Middle frontal gyrus (tissue), 1 donor: ENCODE data around the gene SCAF1.
A peak's percentile ranks its signal among the peaks of the same experiment; 100 is the strongest.

Experiments used
- DNase-seq: peaks from one replicate; pipeline ENCODE4 v3.0.0-alpha.2; 2015; ENCODE audit warnings: low spot score; ENCODE audit errors: extremely low spot score

SCAF1 gene

GRCh38 chr19:49643466-49643865 is 1.5 kb downstream of the SCAF1 start:
- DNase-seq, result no peak

DNA sequence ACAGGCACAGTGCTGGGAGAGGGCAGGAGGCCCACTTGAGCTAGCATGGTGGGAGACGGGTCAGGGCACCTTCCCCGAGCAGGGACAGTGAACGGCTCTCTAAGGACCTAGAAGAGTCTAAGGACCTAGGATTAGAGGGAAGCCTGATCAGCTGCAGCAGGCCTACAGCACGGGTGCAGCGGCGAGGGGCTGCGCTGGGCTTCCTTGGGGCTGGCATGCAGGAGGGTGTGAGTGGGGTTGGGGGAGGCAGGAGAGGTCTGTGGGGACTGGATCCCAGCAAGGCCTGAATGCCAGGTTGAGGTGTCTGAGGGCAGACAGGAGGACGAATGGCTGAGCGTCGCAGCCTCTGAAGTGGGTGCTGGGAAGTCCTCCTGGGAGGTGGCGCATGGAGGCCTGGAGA is 3.6 kb downstream of the SCAF1 start:
- DNase-seq, result no peak

GRCh38 chr19:49645995-49646394 is 4.0 kb downstream of the SCAF1 start:
- DNase-seq, result no peak

DNA sequence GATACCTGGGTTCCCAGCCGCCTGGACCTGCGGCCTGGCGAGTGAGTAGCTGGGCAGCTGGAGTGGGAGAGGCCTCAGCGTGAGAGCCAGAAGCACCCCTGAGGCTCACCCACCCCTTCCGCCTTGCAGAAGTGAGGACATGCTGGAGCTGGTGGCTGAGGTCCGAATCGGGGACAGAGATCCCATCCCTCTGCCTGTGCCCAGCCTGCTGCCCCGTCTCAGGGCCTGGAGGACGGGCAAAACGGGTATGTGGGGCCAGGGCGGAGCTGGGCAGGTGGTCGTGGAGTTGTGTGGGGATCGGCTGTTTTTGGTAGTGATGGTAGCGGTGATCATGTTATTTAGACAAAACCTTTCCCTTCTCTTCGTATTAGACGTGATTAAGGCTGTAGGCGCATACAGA is 4.6 kb downstream of the SCAF1 start:
- no peak for DNase-seq

DNA sequence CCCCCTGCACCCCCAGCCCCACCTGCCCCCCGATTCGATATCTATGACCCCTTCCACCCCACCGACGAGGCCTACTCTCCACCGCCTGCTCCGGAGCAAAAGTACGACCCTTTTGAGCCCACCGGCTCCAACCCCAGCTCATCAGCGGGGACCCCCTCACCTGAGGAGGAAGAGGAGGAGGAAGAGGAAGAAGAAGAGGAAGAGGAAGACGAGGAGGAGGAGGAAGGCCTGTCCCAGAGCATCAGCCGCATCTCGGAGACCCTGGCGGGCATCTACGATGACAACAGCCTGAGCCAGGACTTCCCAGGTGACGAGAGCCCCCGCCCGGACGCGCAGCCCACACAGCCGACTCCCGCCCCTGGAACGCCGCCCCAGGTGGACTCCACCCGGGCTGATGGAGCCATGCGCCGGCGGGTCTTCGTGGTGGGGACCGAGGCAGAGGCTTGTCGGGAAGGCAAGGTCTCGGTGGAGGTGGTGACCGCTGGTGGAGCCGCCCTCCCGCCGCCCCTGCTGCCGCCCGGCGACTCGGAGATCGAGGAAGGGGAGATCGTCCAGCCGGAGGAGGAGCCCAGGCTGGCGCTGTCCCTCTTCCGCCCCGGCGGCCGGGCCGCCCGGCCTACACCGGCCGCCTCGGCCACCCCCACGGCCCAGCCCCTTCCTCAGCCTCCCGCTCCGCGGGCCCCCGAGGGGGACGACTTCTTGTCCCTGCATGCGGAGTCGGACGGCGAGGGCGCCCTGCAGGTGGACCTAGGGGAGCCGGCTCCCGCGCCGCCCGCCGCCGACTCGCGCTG is 9.2 kb downstream of the SCAF1 start:
- DNase-seq, result no peak

DNA sequence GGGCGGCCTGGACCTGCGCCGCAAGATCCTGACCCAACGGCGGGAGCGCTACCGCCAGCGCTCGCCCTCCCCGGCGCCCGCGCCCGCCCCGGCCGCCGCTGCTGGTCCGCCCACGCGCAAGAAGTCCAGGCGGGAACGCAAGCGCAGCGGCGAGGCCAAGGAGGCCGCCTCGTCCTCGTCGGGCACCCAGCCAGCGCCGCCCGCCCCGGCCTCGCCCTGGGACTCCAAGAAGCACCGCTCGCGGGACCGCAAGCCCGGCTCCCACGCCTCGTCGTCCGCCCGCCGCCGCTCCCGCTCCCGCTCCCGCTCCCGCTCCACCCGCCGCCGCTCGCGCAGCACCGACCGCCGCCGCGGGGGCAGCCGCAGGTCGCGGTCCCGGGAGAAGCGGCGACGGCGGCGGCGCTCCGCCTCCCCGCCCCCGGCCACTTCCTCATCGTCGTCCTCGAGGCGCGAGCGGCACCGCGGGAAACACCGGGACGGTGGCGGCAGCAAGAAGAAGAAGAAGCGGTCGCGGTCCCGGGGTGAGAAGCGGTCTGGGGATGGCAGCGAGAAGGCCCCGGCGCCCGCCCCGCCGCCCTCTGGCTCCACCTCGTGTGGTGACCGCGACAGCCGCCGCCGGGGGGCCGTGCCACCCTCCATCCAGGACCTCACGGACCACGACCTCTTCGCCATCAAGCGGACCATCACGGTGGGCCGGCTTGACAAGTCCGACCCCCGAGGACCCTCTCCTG is 10.0 kb downstream of the SCAF1 start:
- no peak for DNase-seq

DNA sequence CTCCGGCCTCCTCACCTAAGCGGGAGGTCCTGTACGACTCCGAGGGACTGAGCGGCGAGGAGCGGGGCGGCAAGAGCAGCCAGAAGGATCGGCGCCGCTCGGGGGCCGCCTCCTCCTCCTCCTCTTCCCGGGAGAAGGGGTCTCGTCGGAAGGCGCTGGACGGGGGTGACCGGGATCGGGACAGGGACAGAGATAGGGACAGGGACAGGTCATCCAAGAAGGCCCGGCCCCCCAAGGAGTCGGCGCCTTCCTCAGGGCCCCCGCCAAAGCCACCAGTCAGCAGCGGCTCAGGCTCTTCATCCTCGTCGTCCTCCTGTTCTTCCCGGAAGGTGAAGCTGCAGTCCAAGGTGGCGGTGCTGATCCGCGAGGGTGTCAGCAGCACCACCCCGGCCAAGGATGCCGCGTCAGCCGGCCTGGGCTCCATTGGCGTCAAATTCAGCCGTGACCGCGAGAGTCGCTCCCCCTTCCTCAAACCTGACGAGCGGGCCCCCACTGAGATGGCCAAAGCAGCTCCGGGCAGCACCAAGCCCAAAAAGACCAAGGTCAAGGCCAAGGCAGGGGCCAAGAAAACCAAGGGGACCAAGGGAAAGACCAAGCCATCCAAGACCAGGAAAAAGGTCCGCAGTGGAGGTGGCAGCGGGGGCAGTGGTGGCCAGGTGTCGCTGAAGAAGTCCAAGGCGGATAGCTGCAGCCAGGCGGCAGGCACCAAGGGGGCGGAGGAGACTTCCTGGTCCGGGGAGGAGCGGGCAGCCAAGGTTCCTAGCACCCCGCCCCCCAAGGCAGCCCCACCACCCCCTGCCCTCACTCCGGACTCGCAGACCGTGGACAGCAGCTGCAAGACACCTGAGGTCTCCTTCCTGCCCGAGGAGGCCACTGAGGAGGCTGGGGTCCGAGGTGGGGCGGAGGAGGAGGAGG is 10.8 kb downstream of the SCAF1 start:
- no peak for DNase-seq

DNA sequence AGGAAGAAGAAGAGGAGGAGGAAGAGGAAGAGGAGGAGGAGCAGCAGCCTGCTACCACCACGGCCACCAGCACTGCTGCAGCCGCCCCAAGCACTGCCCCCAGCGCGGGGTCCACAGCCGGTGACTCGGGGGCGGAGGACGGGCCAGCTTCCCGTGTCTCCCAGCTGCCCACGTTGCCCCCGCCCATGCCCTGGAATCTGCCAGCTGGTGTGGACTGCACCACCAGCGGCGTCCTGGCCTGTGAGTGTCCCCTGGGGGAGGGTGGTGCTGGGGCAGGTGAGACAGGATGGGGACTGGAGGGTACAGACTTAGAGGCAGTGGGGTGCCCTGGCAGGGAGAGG is 11.4 kb downstream of the SCAF1 start:
- DNase-seq, result no peak

- DNase-seq, result no peak
These were observed 12.6 kb downstream of the SCAF1 start for GRCh38 chr19:49654581-49654980.

GRCh38 chr19:49655570-49656455 is 13.8 kb downstream of the SCAF1 start:
- DNase-seq, result no peak

GRCh38 chr19:49656456-49657109 is 14.6 kb downstream of the SCAF1 start:
- no peak for DNase-seq

DNA sequence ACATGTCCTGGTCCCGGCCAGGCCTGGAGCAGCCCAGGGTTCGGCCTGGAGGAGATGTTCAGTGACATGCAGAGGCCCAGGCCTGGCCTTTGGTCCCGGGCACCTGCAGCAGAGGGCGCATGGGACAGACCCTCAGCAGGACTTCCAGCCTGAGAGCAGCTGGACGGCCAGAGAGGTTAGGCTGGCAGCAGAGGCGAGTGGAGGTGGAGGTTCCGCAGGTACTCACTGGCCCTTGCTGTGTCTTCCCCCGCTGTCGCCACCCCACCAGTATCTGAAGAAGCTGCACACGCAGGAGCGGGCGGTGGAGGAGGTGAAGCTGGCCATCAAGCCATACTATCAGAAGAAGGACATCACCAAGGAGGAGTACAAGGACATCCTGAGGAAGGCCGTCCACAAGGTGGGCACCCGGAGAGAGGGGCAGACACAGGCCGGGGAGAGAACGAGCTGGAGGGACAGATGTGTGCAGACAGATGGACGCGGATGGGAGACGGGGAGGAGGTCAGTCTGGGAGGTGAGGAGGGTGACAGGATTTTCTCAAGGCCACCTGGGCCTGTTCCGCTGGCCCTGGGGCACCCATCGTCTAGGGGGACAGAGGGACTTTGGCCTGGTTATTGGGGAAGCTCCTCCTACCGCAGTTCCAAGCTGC is 15.6 kb downstream of the SCAF1 start:
- DNase-seq, result no peak

DNA sequence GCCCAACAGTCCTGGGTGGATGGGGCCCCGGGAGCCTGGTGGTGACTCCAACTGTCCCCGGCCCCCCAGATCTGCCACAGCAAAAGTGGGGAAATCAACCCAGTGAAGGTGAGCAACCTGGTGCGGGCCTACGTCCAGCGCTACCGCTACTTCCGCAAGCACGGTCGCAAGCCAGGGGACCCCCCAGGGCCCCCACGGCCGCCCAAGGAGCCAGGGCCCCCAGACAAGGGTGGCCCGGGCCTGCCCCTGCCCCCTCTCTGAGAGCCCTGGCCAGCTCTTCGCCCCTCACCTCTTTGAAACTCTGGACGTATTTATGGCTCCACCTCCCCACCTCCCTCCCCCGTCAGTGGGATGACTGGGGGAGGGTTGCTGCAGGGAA is 16.1 kb downstream of the SCAF1 start:
- DNase-seq, result no peak

DNA sequence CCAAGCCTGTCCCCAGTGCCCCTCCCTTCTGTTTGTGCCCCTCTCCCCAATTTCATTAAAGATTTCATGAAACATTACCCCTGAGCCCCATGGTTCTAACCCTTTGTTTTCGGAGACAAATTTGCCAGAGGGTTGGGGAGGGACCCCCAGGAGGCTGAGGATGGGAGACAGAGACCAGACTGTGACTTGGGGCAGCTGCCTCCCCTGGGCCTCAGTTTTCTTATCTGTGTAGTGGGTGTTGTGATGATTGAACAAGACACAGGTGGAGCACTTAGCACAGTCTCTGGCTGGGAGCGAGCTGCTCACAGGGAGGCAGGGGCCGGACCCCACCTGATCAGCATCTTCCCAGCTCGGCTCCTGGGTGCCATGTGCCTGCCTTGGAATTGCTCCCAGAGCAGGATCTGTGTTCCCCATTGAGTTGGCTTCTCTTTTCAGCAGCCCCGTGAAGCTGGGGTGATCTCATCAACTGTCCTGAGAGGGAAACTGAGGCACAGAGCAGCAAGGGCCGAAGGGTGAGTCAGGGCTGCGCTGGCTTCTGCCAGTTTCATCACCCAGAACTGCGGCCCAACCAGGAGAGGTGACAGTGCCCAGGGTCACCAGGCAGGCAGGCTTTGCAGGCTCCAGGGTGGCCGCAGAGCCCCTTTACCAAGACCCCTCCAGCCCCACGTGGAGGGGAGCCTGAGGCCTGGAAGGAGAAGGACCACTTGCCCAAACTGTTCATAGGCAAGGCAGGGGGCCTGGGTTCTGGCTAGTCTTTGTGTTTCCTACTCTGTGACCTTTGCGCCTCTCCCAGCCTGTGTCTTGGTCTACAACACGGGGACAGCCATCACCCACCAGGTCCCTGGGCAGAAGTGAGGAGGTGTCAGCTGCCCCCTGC is 16.8 kb downstream of the SCAF1 start:
- DNase-seq, result no peak

GRCh38 chr19:49660338-49660961 is 18.4 kb downstream of the SCAF1 start:
- DNase-seq, result no peak

DNA sequence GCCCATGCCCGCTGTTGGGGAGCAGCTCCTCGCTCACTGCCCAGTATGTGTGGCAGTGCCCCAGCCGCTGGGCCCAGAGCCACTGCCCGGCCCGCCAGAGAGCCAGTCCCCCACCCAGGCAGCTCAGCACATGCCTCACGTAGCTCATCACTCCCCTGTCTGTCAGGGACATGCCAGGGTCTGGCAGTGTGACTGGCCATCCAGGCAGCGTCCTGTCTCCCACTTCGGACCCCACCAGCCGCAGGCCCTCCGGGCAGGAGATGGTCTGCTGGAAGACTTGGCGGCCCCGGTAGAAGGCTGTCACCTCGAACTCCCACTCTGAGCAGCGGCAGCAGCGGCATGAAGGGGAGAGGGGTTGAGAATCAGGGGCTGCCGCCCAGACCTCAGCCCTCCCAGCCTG is 20.0 kb downstream of the SCAF1 start:
- DNase-seq, result no peak

- no peak for DNase-seq
These were observed 21.2 kb downstream of the SCAF1 start for GRCh38 chr19:49663224-49663623.

- peak; percentile 64 for DNase-seq
These were observed 22.4 kb downstream of the SCAF1 start for GRCh38 chr19:49664171-49665035.
